ENCODE data around the gene JAG2.

- TF ChIP-seq EZH2 (IDR thresholded peaks at IDR 0.05) (no peak), POLR2AphosphoS5 (IDR thresholded peaks at IDR 0.05; ENCODE audit: borderline replicate concordance, low read depth, low read length) (no peak)
Observed at GRCh38 chr14:105177082-105177481, 8.5 kb upstream of the JAG2 start.
